Measurements from ENCODE around the gene GP1BB. TPM values are rescaled to one million over a fixed set of nuclear protein-coding genes. Genes with fewer than 3 reads are reported as not detected.

Gene GP1BB
- total and polyA plus RNA-seq, 2 of the 13 experiments (the other 11 are each of a cell fraction or from before 2014, with no cell fraction given), result not detected

- TF ChIP-seq ZNF496 (CRISPR knock-in tag; IDR thresholded peaks at IDR 0.05; ENCODE audit: insufficient replicate concordance) (no peak), MLLT10 (CRISPR knock-in tag; IDR thresholded peaks at IDR 0.05) (no peak), HNF4G (IDR thresholded peaks at IDR 0.05; ENCODE audit: borderline replicate concordance, low read depth, low read length) (no peak), HNF4G (CRISPR knock-in tag; IDR thresholded peaks at IDR 0.05; ENCODE audit: borderline replicate concordance, low read depth) (no peak), SALL2 (CRISPR knock-in tag; IDR thresholded peaks at IDR 0.05) (no peak), ZSCAN30 (CRISPR knock-in tag; IDR thresholded peaks at IDR 0.05) (no peak), AKAP8 (CRISPR knock-in tag; IDR thresholded peaks at IDR 0.05) (no peak), ZBTB33 (CRISPR knock-in tag; IDR thresholded peaks at IDR 0.05) (peak; percentile 36; the same call in 1 of the 2 replicates), ARNT (IDR thresholded peaks at IDR 0.05) (no peak), NR2C2 (CRISPR knock-in tag; IDR thresholded peaks at IDR 0.05; ENCODE audit: borderline replicate concordance) (no peak), NCOA5 (CRISPR knock-in tag; IDR thresholded peaks at IDR 0.05) (no peak), NFE2L1 (CRISPR knock-in tag; IDR thresholded peaks at IDR 0.05; ENCODE audit: borderline replicate concordance) (no peak), ZNF781 (CRISPR knock-in tag; IDR thresholded peaks at IDR 0.05; ENCODE audit: borderline replicate concordance, not compliant biosample characterization) (no peak), SNAPC2 (CRISPR knock-in tag; IDR thresholded peaks at IDR 0.05) (no peak), RNF219 (CRISPR knock-in tag; IDR thresholded peaks at IDR 0.05) (no peak), REST (IDR thresholded peaks at IDR 0.05; ENCODE audit: borderline replicate concordance in 1 of 2, low read depth in 1 of 2, low read length in 2 of 2) (no peak), PREB (CRISPR knock-in tag; IDR thresholded peaks at IDR 0.05) (no peak), RAD51 (IDR thresholded peaks at IDR 0.05; ENCODE audit: borderline replicate concordance) (no peak), ZNF713 (CRISPR knock-in tag; IDR thresholded peaks at IDR 0.05) (no peak)
Observed at GRCh38 chr22:19717691-19718455, 5.5 kb upstream of the GP1BB start (continued).

Measured in HepG2 (cell line).